ENCODE data around the gene KLHL29.

GRCh38 chr2:23549821-23550530 is 165.0 kb downstream of the KLHL29 start:
- TF ChIP-seq CTCF (conservative IDR thresholded peaks at IDR 0.05; ENCODE audit: low read depth in 2 of 2) (no peak), EZH2 (IDR thresholded peaks at IDR 0.05; ENCODE audit: low read depth, unreplicated experiment) (no peak), EZH2phosphoT487 (IDR thresholded peaks at IDR 0.05; ENCODE audit: unreplicated experiment) (no peak)
- TF ChIP-seq, protein P1, sequence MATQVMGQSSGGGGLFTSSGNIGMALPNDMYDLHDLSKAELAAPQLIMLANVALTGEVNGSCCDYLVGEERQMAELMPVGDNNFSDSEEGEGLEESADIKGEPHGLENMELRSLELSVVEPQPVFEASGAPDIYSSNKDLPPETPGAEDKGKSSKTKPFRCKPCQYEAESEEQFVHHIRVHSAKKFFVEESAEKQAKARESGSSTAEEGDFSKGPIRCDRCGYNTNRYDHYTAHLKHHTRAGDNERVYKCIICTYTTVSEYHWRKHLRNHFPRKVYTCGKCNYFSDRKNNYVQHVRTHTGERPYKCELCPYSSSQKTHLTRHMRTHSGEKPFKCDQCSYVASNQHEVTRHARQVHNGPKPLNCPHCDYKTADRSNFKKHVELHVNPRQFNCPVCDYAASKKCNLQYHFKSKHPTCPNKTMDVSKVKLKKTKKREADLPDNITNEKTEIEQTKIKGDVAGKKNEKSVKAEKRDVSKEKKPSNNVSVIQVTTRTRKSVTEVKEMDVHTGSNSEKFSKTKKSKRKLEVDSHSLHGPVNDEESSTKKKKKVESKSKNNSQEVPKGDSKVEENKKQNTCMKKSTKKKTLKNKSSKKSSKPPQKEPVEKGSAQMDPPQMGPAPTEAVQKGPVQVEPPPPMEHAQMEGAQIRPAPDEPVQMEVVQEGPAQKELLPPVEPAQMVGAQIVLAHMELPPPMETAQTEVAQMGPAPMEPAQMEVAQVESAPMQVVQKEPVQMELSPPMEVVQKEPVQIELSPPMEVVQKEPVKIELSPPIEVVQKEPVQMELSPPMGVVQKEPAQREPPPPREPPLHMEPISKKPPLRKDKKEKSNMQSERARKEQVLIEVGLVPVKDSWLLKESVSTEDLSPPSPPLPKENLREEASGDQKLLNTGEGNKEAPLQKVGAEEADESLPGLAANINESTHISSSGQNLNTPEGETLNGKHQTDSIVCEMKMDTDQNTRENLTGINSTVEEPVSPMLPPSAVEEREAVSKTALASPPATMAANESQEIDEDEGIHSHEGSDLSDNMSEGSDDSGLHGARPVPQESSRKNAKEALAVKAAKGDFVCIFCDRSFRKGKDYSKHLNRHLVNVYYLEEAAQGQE (IDR thresholded peaks at IDR 0.05; ENCODE audit: unreplicated experiment) = no peak
